HG03571 (cell line): Measurements from ENCODE around the gene AFF3.

ENCODE experiments used
- ATAC-seq: cut with Tn5 transposase; IDR thresholded peaks from one replicate; pipeline ENCODE4 v1.9.1; 2021; ENCODE audit not compliant: unreplicated experiment

The AFF3 gene

DNA sequence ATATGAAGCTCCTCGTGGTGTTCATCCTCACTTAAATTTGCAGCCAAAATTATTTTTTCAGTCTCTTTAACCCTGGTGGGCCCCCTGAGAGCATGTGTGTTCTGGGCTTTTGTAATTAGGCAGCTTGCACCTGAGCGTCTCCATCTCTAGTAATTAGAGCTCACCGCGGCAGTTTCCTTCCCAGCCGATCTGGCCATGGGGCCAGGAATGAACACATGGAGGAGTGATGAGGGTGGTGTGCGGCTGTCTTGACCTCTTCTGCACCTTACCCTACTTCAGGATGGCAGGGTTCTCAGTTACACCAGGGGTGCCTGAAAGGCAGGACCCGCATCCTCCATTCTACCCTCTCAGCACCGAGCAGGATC lies 98.5 kb downstream of the AFF3 start:
- no peak for ATAC-seq

DNA sequence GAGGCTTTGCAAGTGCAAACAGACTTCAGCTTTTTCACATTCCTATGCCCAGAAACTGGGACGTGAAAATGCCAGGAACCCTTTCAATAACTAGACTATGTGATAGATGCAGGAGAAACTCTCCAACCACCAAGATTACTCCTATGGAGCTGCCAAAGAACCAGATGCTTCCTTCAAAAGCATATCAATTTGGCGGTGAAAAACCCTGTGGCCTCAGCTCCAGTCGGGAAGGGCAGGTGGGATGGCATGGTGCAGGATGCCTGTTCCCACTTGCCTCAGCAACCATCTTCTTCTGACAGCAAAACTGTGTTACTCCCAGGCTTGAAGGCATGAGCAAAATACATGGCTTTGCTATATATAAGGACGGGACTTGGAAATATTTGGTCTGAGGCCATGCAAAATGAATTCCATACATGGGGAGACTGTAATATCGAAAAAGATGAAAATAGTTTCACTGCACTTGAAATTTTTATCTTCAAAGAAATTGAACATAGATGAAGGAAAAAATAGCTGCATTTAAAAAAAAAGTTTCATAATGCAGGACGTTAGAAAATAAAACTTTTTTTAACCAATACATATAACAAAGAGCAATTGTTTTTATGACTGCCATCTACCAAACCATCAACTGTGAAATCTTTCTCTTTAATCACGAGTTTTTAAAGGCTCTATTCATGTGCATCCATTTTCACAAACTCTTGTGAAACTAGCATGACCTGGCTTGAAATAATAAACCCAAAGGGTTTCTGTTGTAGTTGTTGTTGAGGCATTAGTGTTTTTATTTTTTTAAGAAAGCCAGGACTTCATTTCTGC lies 99.1 kb downstream of the AFF3 start:
- ATAC-seq, result no peak

GRCh38 chr2:100042562-100042961 lies 99.8 kb downstream of the AFF3 start:
- ATAC-seq, result no peak

DNA sequence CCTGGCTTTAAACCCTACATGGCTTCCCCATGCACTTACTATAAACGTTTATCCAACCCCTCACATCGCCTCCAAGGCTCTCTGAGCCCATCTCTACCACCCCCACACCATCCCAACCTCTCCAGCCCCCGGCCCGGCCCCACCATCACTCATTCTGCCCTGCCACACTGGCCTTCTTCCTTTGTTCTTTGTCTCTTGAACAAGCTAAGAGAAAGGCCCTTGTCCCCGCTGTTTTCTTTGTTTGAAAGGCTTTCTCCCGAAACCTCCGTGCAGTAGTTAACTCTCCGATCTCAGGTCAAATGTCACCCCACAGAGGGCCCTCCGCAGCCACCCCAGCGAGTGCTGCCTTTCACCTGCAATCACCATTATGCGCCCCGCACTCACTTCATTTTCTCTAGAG lies 100.4 kb downstream of the AFF3 start:
- no peak for ATAC-seq

- ATAC-seq, result no peak
These were observed 101.0 kb downstream of the AFF3 start for GRCh38 chr2:100041385-100041784.

- ATAC-seq, result no peak
These were observed 101.5 kb downstream of the AFF3 start for GRCh38 chr2:100040906-100041305.

DNA sequence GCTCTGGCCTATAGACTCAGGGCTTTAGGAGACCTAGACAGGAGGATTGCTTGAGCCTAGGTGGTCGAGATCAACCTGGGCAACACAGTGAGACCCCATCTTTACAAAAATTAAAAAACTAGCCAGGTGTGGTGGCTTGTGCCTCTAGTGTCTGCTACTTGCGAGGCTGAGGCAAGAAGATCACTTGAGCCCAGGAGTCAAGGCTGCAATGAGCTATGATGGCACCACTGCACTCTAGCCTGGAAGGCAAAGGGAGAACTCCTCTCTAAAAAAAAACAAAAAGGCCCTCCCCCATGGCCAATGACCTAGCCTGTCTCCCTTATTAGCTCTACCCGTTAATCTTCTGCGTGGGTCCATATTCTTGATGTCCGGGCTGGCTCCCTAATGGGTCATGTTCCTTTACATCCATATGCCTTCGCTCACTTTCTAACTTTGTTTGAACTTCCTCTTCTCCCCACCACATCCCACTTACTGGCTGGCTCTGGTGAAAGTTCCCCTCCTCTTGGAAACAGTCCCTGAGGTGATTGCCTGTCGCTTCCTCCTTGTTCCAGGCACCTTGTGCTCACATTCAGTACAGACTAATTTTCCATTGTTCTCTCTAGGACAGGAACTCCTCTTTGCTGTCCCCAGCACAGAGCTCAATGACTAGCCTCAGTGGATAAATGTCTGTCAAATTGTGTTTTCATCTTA lies 103.0 kb downstream of the AFF3 start:
- ATAC-seq, result no peak

GRCh38 chr2:100038011-100038410 lies 104.4 kb downstream of the AFF3 start:
- no peak for ATAC-seq

DNA sequence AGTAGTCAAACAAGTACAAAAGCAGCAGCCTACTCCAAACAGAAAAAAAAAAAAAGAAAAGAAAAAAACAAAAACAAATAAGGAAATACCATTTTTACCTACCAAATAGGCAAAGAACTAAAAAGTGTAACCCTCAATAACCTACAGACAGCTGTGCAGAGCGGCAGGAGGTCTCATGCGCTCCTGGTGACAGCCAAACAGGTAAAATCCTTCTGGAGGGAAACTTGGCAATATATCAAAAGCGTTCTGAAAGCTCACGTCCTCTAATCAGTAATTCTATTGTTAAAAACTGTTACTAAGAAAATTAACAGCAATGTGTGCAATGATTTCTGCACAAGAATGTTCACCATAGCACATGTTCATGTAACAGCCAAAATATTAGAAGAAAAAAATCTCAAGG lies 105.6 kb downstream of the AFF3 start:
- ATAC-seq, result no peak

DNA sequence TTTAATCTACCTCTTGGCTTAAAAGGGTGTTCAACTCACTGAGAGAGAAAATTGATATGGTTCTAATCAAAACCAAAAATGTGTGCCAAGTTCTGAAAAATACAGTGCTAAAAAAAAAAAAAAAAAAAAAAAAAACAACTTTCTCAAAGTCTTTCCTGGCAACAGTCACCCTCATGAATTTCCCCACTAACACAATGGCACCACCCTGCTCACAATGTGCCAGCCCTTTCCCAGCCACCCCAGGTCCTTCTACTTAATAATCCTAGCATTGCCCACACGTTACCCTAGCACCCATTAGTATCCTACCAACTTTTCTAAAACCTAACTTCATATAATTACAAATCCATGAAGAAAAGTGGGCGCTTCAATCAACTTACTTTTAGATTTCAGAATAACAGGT lies 106.4 kb downstream of the AFF3 start:
- ATAC-seq, result no peak

- ATAC-seq, result no peak
These were observed 108.0 kb downstream of the AFF3 start for GRCh38 chr2:100034431-100034830.

DNA sequence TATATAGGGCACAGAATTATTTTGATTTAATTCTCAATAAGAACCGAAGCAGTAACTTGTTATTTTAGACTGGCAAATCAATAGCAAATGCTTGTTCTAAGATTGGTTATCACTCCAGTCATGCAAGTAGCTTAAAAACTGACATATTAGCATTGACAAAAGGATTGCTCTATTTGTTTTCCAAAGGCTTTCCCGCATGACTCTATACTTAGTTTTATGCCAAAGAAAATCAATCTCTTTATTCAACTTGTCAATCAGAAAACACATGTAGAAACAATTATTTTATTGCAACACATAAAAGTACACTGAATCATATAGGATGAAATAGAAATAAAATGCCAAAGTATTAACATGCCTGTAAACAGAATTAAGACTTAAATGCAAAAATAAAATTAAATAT lies 108.4 kb downstream of the AFF3 start:
- no peak for ATAC-seq

GRCh38 chr2:100031604-100032003 lies 110.8 kb downstream of the AFF3 start:
- ATAC-seq, result no peak

GRCh38 chr2:100029460-100029859 lies 112.9 kb downstream of the AFF3 start:
- ATAC-seq, result no peak

DNA sequence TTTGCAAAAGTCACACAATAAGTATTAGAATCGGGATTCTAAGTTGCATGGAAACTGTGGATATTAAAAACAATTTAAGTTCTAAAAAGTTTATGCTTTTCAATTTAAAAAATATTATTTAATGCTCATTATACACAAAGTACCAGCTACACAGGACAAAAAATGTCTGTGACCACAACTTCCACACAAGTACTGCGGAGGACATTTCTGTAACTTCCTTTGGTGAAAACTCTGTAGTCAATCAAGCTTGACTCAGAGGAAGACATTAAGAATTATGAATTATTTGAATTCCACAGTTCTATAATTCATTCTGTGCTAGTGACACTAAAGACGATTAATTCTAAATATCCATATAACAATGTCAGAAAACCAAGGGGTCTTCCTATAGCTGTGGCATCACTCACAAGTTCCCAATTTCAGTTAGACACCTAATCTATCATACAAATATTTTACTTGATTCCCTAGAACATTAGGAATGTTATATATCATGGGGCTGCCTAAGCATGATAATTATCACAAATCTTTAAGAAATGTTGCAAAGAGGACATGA lies 120.5 kb downstream of the AFF3 start:
- ATAC-seq, result no peak

DNA sequence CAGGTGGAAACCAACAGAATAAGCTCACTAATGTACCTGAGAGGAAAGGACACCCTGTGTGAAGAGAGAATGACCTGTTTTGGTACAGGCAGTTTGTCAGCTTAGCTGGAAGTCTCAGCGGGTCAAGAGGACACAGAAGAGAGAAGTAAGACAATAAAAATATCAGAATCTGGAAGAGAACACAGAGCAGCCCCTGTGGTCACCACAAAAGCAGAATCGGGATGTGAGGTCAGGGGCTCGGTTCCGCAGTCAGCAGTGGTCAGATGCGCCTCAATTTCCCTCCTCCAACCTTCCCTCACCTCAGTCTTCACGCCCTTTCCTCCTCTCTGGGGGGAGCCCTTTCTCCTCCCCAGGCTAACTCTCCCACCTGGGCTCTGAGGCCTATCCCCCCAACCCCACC lies 122.9 kb downstream of the AFF3 start:
- ATAC-seq, result no peak

DNA sequence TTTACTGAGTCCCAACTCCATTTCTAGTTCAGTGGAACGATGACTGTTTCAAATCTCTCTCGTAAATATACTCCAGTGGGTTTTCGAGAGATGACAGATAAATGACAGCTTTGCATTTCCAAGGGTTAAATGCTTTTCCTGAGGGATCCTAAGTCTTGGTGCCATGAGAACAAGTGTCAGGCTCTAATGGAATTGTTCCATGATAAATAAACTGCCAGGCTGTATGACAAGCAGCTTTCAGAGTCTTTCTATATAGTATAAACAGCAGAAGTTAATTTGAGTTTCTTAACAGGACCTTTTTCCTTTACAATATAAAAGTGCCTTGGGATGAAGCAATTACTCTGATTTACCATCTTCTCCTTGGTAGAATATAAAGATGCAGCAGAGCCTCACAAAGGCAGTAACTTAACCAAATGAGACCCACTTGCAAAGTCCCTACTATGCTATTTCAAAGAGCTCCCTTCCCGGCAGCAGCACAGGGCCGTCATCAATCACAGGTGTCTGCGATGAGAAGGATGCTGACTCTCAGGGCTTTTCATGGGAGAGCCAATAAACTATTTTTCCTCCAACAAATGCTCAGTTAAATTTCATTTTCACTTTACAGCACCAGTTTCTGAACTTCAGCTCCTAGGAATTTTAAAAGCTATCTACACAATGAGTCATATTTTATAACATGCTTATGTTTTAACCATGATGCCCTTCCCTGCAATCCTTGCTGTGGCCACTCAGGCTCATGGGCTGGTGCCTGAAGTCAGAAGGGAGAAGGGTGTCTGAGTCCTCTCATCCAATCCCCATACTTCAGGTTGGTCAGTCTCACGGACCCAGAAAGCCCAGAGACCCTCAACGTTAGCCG lies 123.8 kb downstream of the AFF3 start:
- no peak for ATAC-seq

- ATAC-seq, result no peak
These were observed 124.8 kb downstream of the AFF3 start for GRCh38 chr2:100017633-100018032.

- no peak for ATAC-seq
These were observed 125.6 kb downstream of the AFF3 start for GRCh38 chr2:100016756-100017155.

GRCh38 chr2:100015849-100016248 lies 126.5 kb downstream of the AFF3 start:
- ATAC-seq, result no peak

DNA sequence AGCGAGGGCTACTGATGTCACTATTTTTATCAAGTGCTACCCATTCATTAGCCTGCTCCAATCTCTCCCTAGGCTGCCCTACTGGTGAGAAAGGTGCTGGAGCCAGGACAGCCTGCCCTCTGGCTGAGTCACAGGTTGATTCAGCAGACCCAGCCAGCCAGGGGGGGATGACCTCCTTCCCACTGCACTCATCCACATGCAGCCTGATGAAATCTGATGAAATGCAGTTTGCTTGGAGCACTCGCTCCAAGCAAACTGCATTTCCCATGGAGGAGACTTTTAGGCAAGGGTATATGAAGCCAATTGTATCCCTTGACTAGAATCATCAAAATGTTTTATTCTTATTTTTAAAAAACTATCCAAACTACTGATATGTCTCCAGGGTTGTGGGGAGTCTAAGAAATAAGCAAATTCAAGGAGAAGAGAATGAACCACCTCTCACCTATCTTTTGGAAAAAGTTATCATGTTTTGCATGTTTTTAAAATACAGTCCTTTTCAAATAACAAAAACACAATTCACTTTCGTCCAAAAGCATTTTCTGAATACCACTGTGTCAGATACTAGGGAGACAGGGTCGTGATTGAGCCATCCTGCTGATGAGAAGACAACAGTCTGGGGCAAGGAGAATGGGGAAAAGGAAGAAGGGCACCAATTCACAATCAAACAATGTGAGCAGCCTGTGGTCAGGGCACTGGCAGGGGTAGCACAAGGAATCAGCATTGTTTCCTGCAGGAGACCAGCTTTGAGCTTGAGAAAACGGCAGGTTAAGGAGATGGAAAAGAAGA lies 128.3 kb downstream of the AFF3 start:
- ATAC-seq, result no peak
